Measurements from ENCODE around the gene TEX12. TPM values are rescaled to one million over a fixed set of nuclear protein-coding genes. Genes with fewer than 3 reads are reported as not detected.

Gene TEX12
- polyA plus RNA-seq, 1 donor from 2014 or later, result 0.51 TPM

DNA sequence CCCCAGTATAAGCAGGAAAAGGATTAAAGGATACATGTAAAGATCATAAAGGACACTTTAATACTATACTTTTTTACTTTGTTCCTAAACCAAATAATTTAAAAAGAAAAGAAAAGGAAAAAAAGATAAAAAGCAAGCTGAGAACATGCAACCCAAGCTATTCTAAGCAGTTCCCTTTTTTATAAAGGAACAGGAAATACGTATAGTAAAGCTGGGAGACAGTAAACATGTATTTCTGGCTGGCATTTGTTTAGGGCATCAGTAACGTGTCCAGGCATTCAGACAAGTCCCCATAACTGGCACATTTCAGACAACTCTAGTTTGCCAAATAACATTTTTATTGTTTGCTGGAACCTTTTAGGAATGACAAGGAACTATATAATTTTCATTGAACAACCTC, 33.1 kb downstream of the TEX12 start:
- no peak overlapping the region for H2AFZ ChIP-seq (ENCODE audit: low read depth, low read length)
- H3K9me3 ChIP-seq (ENCODE audit: low read length), result no peaks in the 10 kb centered on the region
- no peaks in the 10 kb centered on the region for H3F3A ChIP-seq (ENCODE audit: insufficient read depth, low read length, poor library complexity, severe bottlenecking)
- TF ChIP-seq POLR2AphosphoS5 (IDR thresholded peaks at IDR 0.05) (no peak), MXI1 (conservative IDR thresholded peaks at IDR 0.05; ENCODE audit: poor library complexity, severe bottlenecking) (no peak), EZH2 (IDR thresholded peaks at IDR 0.05; ENCODE audit: borderline replicate concordance, insufficient read depth, low read length, poor library complexity, severe bottlenecking) (no peak), RAD21 (conservative IDR thresholded peaks at IDR 0.05) (no peak), SMC3 (conservative IDR thresholded peaks at IDR 0.05; ENCODE audit: poor library complexity) (no peak), EP300 (conservative IDR thresholded peaks at IDR 0.05; ENCODE audit: poor library complexity, severe bottlenecking) (no peak), TAF1 (IDR thresholded peaks at IDR 0.05; ENCODE audit: low read depth) (no peak)
- TF ChIP-seq, protein P1, sequence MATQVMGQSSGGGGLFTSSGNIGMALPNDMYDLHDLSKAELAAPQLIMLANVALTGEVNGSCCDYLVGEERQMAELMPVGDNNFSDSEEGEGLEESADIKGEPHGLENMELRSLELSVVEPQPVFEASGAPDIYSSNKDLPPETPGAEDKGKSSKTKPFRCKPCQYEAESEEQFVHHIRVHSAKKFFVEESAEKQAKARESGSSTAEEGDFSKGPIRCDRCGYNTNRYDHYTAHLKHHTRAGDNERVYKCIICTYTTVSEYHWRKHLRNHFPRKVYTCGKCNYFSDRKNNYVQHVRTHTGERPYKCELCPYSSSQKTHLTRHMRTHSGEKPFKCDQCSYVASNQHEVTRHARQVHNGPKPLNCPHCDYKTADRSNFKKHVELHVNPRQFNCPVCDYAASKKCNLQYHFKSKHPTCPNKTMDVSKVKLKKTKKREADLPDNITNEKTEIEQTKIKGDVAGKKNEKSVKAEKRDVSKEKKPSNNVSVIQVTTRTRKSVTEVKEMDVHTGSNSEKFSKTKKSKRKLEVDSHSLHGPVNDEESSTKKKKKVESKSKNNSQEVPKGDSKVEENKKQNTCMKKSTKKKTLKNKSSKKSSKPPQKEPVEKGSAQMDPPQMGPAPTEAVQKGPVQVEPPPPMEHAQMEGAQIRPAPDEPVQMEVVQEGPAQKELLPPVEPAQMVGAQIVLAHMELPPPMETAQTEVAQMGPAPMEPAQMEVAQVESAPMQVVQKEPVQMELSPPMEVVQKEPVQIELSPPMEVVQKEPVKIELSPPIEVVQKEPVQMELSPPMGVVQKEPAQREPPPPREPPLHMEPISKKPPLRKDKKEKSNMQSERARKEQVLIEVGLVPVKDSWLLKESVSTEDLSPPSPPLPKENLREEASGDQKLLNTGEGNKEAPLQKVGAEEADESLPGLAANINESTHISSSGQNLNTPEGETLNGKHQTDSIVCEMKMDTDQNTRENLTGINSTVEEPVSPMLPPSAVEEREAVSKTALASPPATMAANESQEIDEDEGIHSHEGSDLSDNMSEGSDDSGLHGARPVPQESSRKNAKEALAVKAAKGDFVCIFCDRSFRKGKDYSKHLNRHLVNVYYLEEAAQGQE (IDR thresholded peaks at IDR 0.05; ENCODE audit: borderline replicate concordance), result no peak
- TF ChIP-seq, protein P2, sequence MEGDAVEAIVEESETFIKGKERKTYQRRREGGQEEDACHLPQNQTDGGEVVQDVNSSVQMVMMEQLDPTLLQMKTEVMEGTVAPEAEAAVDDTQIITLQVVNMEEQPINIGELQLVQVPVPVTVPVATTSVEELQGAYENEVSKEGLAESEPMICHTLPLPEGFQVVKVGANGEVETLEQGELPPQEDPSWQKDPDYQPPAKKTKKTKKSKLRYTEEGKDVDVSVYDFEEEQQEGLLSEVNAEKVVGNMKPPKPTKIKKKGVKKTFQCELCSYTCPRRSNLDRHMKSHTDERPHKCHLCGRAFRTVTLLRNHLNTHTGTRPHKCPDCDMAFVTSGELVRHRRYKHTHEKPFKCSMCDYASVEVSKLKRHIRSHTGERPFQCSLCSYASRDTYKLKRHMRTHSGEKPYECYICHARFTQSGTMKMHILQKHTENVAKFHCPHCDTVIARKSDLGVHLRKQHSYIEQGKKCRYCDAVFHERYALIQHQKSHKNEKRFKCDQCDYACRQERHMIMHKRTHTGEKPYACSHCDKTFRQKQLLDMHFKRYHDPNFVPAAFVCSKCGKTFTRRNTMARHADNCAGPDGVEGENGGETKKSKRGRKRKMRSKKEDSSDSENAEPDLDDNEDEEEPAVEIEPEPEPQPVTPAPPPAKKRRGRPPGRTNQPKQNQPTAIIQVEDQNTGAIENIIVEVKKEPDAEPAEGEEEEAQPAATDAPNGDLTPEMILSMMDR (IDR thresholded peaks at IDR 0.05; ENCODE audit: poor library complexity, severe bottlenecking), result no peak
- no peaks in the 10 kb centered on the region for H3K36me3 ChIP-seq (ENCODE audit: insufficient read depth, low read length)
- no peaks in the 10 kb centered on the region for H4K20me1 ChIP-seq (ENCODE audit: insufficient read depth)
- H3K4me2 ChIP-seq (ENCODE audit: low read length), result no peak overlapping the region
- no peak overlapping the region for H3K9ac ChIP-seq (ENCODE audit: low read length)
- H3K9me2 ChIP-seq (ENCODE audit: insufficient read depth, low read length), result no peaks in the 10 kb centered on the region
- no peaks in the 10 kb centered on the region for H3K27me3 ChIP-seq (ENCODE audit: insufficient read depth, low read depth, low read length)
- no peaks in the 10 kb centered on the region for H3K79me2 ChIP-seq (replicated peaks; ENCODE audit: insufficient read depth, low read length)
- H3K27ac ChIP-seq (ENCODE audit: low read length), result no peak overlapping the region
- H3K4me3 ChIP-seq (ENCODE audit: low read length), result no peak overlapping the region

DNA sequence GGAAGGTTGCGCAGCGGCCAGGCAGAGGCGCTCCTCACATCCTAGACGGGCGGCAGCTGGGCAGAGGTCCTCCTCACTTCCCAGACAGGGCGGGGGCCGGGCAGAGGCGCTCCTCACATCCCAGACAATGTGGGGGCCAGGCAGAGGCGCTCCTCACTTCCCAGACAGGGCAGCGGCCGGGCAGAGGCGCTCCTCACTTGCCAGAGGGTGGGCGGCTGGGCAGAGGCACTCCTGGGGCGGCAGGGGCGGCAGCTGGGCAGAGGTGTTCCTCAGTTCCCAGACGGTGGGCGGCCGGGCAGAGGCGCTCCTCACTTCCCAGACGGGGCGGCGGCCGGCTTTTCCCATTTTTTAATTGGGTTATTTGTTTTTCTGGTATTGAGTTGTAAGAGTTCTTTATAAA, 38.9 kb downstream of the TEX12 start:
- H3K79me2 ChIP-seq (replicated peaks; ENCODE audit: insufficient read depth, low read length), result no peaks in the 10 kb centered on the region
- TF ChIP-seq, protein P2 (IDR thresholded peaks at IDR 0.05; ENCODE audit: poor library complexity, severe bottlenecking), result no peak
- no peak for TF ChIP-seq TAF1 (IDR thresholded peaks at IDR 0.05; ENCODE audit: low read depth)
- TF ChIP-seq, protein P1 (IDR thresholded peaks at IDR 0.05; ENCODE audit: borderline replicate concordance), result no peak
- TF ChIP-seq EZH2 (IDR thresholded peaks at IDR 0.05; ENCODE audit: borderline replicate concordance, insufficient read depth, low read length, poor library complexity, severe bottlenecking), result no peak
- TF ChIP-seq MXI1 (conservative IDR thresholded peaks at IDR 0.05; ENCODE audit: poor library complexity, severe bottlenecking), result no peak
- TF ChIP-seq EP300 (conservative IDR thresholded peaks at IDR 0.05; ENCODE audit: poor library complexity, severe bottlenecking), result no peak
- no peak for TF ChIP-seq RAD21 (conservative IDR thresholded peaks at IDR 0.05)
- TF ChIP-seq POLR2AphosphoS5 (IDR thresholded peaks at IDR 0.05), result no peak
- no peak for TF ChIP-seq SMC3 (conservative IDR thresholded peaks at IDR 0.05; ENCODE audit: poor library complexity)
- H3K4me2 ChIP-seq (ENCODE audit: low read length), result no peak overlapping the region
- H3K4me3 ChIP-seq (ENCODE audit: low read length), result no peak overlapping the region
- no peak overlapping the region for H2AFZ ChIP-seq (ENCODE audit: low read depth, low read length)
- no peaks in the 10 kb centered on the region for H3K27me3 ChIP-seq (ENCODE audit: insufficient read depth, low read depth, low read length)
- H3K9me2 ChIP-seq (ENCODE audit: insufficient read depth, low read length), result no peaks in the 10 kb centered on the region
- no peaks in the 10 kb centered on the region for H3F3A ChIP-seq (ENCODE audit: insufficient read depth, low read length, poor library complexity, severe bottlenecking)
- no peaks in the 10 kb centered on the region for H4K20me1 ChIP-seq (ENCODE audit: insufficient read depth)
- no peaks in the 10 kb centered on the region for H3K9me3 ChIP-seq (ENCODE audit: low read length)
- no peak overlapping the region for H3K9ac ChIP-seq (ENCODE audit: low read length)
- H3K36me3 ChIP-seq (ENCODE audit: insufficient read depth, low read length), result no peaks in the 10 kb centered on the region
- H3K27ac ChIP-seq (ENCODE audit: low read length), result no peak overlapping the region
